HG03159 (cell line): ENCODE measurements around the gene PLA2G1B.

ENCODE experiments used
- ATAC-seq: cut with Tn5 transposase; IDR thresholded peaks from one replicate; pipeline ENCODE4 v1.9.1; 2021; ENCODE audit warnings: mild to moderate bottlenecking, moderate library complexity; ENCODE audit not compliant: unreplicated experiment

Gene PLA2G1B

DNA sequence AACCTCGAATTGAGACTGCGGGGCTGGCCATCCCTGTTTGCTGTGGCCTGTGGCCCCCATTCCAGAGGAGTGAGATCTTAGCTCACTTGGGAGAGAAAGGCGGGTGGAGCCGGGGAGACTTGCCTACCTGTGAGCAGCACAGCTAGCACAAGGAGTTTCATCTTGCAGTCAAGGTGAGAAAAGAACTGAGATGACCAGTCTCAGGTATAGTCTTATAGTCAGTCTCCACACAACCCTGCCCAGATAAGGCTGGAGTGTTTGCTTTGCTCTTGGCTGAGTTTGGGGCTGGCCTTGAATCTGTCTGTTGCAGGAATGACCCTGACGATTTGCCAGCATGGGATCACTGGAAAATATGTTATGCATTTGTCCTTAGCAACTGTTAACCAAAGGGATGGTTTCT is at the start of gene PLA2G1B:
TSS of gene PLA2G1B (minus strand) at position 187 of the 400 bp plus-strand sequence. CDS start at position 161, 26 bp downstream.
- no peak for ATAC-seq

DNA sequence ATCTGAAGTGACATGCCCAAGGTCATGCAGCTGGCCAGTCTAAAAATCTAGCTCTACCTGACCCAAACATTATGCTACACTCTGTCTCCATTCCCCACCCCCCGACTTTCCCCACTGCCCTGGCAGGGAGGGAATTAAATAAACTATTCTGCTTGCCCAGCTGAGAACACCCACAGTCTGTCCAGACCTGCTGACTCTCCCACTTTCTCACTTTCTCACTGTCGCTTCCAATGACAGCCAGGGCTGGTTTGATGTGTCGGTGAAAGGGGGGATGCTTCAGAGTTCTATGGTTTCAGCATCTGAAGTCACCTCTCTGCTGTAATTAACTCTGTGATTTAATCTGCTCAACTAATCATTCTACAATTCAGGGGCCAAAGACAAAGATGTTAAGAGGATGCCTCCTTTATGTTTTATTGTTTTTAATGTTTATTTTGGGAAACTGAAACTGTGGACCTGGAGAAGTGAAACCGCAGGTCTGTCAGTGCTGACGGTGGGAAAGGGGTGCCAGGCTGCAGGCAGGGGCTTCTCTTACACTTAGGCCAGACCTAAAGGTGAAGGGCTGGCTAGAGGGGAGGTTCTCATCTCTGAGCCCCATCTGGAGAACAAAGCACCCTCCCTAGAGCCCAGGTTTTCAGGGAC is 49.5 kb upstream of the PLA2G1B start:
- no peak for ATAC-seq

DNA sequence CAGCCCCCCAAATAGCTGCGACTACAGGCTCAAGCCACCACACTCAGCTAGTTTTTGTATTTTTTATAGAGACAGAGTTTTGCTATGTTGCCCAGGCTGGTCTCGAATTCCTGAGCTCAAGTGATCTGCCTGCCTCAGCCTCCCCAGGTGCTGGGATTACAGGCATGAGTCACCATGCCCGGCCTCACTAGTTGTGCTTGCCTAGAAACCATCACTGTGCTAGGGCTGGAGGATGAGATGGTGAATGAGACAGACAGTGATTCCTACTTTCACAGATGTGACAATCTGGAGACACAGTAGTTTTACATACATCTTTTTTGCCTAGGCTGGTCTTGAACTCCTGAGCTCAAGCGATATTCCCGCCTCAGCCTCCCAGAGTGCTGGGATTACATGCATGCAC is 48.8 kb upstream of the PLA2G1B start:
- ATAC-seq, result no peak

DNA sequence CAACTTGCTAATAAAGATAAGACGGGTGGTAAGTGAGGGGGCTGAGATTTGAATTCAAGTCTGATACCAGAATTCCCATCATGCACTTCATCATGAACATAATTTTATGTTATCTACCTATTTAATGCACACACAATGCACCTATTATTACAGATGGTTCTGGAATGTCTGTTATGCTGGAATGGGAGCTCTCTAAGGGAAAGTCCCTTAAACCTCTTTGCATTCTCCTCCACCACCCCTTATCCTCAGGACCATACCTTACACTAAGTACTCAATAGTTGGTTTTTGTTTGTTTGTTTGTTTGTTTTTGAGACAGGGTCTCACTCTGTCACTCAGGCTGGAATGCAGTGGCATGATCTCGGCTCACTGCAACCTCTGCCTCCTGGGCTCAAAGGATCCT is 48.4 kb upstream of the PLA2G1B start:
- ATAC-seq, result no peak

DNA sequence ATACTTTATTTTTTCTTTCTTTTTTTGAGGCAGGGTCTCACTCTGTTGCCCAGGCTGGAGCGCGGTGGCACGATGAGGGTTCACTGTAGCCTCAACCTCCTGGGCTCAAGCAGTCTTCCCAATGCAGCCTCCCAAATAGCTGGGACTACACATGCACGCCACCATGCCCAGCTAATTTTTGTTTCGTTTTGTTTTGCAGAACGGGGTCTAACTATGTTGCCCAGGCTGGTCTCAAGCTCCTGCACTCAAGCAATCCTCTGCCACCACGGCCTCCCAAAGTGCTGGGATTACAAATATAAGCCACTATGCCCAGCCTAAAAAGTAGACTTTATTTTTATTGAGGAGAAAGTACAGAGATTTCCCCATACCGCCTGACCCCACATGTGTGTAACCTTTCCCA is 46.1 kb upstream of the PLA2G1B start:
- no peak for ATAC-seq

DNA sequence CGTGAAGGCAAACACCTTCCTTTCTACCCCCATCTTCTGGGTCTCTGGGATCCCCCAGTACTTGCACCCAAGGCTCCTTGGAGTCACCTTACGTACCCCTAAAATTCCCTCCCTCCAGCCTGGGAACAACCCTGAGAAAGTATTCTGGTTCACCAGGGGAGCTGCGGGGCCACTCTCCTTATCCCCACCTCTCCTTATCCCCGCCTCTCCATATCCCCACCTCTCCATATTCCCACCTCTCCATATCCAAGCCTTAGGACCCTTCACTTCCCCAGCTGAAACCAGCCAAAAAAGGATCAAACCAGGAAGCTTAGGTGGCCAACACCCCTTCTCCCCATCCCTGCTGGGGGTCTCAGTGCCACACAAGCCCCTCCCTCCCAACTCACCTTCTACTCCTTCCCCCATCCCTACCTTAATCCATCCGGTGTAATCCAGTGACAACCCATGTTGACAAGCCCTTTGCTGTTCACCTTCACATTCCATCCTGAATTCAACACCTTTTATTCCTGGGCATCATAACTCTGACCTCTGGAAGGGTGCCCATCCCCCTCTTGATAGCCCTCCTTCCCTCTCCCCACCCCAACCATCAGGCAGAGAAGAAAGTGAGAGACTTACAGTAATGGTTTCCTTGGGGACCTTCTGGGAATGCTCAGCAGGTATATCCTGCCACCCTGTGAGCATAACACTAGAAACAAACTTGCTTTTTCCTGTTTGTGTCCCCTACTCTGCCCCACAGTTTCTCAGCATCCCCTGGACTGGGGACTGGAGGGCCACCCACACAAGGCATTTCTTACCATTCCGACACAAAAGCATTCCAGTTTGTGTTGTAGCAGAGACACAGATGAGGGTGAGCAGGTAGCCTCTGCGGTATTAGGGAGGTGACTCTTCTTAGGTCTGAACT is 43.0 kb upstream of the PLA2G1B start:
- ATAC-seq, result no peak

DNA sequence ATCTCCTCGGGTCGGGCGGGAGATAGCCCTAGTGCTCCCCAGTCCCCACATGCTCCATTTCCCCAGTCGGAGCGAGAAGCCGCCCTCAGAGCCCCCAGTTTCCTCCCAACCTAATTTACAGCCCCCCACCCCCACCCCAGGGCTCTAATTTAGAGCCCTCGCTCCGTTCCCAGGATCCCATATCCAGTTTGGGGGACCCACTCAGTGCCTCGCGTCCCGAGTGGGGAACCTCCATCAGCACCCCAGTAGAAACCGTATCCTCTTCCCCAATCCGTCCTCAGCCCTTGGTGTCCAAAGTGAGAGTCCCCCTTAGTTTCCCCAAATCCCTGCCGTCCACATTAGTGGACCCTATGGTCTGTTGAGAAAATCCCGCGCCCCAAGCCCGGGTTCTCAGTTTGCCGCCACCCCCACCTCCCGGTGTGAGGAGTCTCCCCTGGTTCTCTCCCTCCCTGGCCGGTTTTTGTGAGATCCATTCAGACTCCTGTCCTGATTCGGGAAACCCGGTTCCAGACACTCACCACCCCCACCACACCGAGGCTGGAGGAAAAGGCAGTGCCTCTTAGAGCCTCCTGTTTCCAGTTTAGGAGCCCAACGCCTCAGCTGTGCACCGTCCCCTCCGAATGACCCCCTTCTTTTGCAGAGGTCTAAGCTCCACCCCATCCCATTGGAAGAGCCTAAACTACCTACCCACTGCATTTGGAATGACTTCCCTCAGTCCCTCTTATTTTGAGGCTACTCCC is 42.2 kb upstream of the PLA2G1B start:
- no peak for ATAC-seq

DNA sequence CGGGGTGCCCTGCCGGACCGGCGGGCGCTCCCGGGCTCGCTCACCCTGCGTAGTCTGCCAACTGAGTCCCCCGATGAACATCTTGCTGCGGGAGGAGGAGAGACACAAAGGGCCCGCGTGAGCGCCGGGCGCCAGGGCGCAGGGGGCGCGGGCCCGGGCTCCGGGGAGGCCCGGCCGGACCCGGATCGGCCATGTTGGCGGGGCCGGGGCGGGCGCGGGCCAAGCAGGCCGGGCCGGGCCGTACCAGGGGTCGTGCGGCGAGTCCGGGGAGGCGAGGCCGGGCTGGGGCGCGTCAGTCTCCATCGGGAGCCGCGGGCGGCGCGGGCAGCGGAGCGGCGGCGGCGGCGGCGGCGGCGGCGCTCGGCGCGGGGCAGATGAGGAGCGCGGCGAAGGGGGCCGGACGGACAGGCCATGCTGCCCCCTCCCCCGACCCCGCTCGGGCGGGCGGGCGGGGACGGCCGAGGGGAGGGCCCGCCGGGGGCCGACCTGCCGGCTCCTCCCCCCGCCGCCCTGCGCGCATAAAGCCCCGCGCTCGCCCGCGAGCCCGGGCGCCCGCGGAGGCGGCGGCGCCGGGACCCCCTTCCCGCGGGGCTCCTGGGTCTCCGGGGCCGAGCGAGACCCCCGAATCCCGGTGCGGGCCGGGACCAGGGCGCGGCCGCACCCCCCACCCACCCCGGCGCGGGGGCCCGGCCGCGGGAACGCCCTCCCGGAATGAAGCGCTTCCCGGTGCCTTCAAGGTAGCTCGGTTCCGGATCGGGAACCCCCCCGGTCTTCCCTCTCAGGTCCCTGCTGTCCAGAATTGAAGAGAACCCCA is 41.4 kb upstream of the PLA2G1B start, which contains the start of gene MSI1:
TSS of gene MSI1 (minus strand) at position 376 of the 814 bp plus-strand sequence. CDS start at position 303, 73 bp downstream.
- no peak for ATAC-seq

DNA sequence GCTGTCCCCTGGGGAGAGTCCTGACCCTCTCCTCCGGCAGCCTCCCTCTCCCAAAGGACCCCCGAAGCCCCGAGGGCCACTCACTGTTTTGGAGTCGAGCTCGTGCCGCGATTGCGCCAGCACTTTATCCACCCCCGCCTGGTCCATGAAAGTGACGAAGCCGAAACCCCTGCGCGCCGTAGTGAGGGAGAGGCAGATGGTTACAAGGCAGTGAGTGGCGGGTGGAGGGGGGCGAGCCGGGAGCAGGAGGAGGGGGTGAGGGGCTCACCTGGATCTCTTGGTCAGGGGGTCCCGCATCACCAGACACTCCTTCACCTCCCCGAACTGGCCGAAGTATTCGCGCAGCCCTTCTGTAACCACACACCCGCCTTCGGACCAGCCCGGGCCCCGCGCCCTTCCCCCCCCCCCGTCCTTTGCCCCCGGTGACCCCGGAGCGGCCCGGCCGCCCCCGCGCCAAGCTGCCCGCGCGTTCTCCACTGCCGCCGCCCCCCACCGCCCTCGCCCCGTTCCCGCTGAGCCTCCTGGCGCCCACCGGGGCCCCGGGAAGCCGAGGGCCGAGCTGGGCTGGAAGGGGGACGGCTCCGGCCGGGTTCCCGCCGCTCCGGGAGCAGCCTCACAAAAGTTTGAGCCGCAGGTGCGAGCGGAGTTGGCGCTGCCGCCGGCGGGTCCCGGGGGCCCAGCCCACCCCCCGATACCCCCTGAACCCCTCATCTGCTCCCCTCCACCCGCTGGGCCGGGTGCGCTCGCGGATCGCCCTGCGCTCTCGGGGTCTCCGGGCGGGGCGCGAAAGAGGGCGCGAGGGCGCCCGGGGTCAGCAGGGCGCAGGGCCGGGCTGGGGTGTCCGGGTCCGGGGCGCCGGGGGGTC is 40.6 kb upstream of the PLA2G1B start:
- no peak for ATAC-seq

DNA sequence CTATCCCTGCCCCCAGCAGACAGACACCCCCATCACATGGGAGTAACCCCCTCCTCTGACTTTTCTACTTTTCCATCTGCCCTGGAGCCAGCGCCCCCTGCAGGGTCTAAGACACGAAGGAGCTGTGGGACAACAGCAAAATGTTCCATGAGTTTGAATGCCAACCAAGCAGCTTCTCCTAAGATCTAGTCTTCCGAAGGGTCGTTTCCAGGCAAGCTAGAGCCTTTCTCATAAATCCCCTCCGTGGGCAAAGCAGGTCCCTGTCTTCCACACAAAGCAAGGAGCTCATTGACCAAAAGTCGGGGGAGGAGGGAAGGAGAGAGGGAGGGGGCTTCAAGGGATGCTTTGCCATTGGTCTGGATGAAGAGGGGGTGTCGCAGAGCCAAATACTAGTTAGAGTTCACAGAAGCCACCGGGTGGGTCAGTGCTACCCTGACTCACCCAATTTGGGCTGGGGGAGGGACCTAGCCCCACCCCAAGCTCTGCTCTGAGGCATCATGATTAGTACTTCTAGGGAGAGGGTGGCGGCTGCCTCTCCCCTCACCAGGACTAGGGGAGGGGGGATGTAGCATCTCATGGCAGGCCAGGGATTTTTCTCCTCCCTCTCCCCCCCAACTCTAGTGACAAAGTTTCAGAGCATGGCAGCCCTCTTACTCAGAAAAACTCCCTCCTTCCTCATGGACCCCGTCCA is 39.8 kb upstream of the PLA2G1B start:
- no peak for ATAC-seq

DNA sequence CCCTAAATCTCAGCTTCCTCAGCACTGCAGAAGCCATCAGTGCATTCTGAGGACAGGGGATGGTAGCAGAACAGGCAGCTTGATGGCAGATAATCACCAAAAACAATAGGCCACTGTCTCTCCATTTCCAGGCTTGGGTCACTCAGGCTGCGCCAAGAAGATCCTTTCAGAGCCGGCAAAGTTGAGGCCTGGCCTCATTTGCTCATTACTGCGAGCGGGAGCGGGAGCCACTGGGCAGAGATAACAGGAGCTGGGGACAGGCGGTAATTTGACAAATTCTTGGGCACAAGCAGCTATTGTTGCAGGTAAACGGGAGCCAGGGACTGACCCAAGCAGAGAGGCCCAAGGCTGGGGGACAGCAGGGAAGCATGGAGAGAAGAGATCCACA is 39.3 kb upstream of the PLA2G1B start:
- no peak for ATAC-seq

DNA sequence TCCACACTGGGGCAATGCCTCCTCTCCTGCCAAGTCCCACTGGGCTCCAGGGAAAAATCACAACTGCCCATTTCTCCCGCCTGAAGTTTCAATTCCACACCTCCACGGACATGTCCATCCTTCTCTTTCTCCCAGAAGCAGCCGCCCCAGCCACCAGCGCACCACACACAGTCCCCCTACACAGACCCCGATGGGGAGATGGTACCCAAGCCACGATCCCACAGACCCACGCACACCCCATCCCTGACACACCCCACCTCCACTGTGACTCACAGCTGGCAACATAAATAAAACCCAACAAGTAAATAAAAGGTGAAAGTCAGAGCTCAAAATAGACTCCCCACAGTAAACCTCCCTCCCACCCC is 38.7 kb upstream of the PLA2G1B start:
- no peak for ATAC-seq

DNA sequence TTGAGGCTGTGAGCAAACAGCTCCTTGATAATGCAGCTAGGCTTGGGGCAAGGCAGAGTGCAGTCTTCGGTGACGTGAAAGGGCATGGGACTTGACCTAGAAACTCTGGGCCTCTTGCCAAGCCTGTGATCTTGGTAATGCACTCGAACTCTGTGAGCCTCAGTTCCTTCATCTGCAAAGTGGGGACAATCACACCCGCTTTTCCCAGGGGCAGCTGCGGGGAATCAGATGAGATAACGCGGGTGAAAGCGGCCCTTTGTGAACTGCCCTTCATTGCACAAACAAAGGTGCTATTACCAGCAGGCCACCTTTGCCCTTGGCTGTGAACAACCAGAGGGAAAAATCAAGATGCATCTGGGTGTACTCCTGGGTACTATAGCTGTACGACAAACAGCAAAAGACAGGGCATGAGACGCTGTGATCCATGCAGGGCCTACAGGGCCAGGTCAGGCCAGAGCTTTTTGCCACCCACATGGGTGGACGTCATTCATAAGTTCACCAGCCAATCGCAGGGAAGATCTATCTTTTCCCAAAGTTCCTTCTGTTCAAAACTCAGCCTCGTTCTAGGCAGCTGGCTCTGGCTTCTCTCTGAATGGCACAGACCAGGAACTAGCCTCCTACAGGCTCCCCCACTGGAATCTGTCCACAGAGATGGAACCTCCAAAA is 38.2 kb upstream of the PLA2G1B start:
- ATAC-seq, result no peak

DNA sequence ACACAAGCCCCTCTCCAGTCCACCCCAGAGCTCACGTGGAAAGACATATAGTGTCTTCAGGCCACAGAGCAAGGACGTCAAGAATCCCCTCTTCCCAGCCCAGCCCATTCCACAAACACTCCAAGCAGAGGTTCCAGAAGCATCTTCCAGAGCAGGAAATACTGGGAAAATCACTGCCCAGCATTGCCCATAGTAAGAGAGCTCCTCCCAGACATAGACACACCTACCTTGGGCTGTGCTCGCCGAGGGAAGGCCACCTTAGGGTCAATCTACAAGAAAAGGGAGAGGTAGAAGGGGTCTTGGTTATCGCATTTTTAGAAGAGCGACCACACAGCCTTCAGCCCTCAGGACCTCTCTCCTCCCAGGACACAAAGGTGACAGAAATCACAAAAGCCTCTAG is 36.9 kb upstream of the PLA2G1B start:
- no peak for ATAC-seq

DNA sequence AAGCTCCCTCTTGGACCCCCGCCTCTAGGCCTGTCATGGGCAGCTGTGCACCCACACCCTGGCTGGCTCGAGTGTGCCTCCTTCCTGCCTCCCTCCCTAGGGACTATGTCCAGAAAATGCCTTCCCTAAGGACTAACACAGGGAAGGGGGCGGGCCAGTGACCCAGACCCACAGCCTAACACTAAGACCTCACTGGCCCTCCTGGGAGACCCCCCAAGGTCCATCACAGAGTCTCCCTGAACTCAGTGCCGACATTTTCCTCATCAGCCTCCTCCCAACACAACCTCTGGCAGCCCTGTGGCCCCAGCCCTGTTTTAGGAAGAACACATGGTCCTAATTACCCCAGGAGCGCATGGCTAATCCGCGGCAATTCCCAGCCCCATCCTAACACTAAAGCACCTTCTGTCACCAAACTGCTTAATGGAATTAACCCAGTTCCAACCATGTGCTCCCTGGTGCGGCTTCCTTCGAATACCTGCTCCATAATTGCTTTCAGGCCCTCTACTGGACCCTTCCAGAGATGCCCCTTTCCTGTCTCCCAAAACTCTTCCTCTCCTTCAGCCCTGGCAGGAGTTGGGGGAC is 35.8 kb upstream of the PLA2G1B start:
- no peak for ATAC-seq

DNA sequence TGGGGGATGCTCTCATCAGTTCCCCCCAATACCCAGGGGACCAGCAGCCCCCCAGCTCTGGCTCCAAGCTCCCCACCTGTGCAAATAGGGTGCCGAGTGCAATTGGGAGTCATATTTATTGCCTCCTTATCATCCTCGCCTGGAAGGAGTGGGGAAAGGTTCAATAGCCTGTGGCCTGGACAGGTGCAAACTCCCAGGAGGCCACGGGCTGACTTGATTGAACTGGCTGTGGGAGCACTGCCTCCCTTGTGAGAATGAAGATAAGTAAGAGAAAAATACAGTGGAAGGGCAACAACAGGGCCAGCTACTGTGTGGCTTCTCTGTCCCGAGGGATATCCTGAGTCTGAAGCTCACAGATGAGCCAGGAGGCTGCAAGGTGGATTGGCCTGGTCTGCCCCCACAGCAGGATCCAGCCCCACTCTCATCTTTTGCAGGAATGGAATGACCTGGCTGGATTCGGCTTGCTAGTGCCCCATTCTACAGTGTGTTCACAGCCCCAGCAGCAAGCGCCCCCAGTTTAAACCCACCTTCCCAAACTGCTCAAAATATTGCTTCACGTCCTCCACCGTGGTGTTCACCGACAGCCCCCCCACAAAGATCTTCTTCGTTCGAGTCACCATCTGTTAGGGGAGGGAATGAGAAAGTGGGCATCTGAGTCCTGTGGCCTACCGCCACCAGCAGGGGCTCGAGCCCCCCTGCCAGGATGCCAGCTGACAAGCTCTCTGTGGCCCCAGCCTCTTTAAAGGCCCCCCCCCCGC is 35.1 kb upstream of the PLA2G1B start:
- no peak for ATAC-seq

DNA sequence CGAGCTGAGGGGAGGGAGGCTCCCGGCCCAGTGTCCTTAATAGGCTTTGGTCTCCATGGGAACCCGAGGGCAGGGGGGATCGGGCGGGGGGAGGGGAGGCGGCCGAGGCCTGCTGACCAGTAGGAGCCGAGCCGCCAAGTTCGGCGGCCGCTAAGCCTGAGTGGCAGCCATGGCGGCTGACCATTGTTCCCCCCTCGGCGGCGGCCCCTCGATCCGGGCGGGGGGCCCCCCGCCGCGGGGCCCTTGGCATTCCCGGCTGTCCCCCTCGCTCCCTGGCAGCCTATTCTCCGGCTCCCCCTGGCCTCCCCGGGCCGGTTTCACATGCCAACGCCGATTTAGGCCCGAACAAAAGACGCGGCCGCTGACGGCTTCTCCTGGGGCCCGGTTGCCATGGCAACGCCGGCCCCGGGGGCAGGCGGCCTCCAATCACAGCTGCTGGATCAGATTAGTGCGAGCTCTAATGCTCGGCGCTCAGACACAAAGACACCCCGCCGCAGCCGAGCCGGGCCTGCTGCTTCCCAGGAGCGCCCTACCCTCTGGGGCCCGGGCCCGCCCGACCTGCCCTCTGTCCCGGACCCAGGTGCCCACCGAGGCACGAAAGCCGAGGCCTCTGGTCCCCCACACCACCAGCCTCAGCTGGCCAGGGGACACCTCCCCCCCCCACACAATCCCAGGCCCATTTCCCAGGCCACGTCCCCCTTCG is 34.1 kb upstream of the PLA2G1B start:
- no peak for ATAC-seq
